OCI-M2 (cell line): ENCODE data around the gene WASL.
A peak's percentile ranks its signal among the peaks of the same experiment; 100 is the strongest.
"Not testable (repeated sequence)": the region's sequence is repeated elsewhere in the genome, so short reads cannot be mapped to it uniquely, and the experiment has no call there.

Experiments
- DNase-seq: peaks from one replicate; lab custom pipeline; 2025; ENCODE audit not compliant: unreplicated experiment; lab: John Stamatoyannopoulos, UW

WASL gene

DNA sequence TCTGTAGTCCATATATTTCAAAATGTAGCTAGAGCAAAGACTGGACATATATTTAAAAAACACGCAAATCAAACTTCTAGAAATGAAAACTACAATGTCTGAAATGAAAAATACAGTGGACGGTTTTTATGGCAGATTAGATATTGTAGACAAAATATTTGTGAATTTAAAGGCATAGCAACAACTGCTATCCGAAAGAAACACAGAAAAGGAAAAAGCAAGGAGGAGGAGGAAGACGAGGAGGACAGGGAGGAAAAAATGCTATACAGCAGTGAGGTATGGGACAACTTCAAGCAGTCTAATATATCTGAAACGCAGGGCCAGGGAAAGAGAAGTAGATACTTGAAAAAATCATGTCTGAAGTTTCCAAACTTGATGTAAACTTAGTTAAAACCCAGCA, 13.3 kb downstream of the WASL start:
- no peak for DNase-seq

- DNase-seq, result no peak
These were observed 14.3 kb downstream of the WASL start for GRCh38 chr7:123734498-123734897.

DNA sequence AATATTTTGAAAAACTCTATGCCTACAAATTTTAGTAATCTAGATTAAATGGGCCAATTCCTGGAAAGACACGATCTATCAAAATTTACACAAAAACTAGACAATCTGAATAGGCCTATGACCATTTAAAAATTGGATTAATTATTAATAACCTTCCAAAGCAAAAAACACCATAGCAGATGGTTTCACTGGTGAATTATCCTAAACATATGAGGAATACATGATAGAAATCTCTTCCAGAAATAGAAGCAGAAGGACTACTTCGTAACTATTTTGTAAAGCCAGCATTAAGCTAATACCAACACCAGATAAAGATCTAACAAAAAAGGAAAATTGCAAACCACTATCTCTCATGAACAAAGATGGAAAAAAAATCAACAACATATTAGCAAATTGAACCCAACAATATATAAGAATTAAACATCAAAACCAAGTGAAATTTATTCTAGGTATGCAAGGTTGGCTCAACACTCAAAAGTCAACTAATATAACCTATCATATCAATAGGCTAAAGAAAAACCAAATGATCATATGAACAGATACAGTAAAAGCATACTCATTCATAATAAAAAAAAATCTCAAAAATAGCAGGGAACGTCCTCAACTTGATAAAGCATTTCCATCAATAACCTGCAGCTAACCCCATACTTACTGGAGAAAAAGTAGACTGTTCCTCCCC, 16.3 kb downstream of the WASL start:
- DNase-seq, result no peak

- no peak for DNase-seq
These were observed 19.6 kb downstream of the WASL start for GRCh38 chr7:123729218-123729578.

DNA sequence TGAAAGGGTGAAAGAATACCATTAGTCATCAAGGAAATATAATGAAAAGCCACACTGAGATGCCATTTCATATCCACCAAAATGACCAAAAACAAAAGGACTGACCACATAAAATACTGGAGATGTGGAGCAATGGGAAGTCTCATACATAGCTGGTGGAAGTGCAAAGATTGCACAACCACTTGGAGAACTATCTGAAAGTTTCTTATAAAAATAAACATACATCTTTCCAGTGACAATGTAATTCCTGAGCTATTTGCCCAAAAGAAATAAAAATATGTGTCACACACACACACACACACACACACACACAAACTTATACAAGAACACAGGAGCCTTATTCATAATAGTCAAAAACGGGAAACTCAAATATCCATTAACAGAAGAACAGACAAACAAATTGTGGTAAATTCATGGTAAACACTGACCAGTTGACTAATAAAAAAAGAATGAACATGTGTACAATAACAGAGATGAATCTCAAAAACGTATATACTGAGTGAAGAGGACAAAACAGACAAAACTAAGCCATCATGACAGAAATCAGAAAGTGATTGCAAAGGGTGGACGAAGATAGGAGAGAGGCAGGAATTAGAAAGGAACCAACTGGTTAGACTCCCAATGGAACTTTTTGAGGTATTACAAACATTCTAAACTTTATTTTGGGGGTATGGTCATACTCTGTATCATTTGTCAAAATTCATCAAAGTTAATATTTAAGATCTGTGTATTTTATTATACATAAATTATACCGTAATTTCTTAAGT, 21.5 kb downstream of the WASL start:
- DNase-seq, result no peak

DNA sequence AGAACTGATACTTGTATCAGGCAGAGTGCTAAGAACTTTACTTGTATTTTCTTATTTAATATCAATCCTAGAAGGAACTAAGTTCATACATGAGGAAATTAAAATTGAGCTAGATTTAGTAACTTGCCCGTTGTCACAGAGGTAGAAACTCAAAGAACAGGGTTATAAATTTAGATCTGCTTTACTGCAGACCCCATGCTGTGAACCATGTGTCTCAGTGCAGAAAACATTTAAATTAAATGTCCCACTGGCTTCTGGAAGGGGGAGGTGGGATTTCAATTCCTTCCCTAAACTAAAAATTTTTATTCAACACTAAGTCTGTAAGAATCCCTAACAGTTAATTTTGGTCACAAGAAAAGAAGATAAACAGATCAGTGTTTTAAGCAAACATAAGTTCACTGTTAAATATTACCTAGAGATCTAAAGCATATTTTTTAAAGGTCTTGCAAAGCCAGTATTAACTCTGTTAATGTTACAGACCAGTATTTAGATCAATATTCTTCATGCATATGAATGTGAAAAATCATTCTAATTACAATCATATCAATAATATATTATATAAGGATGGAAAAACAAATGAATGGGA, 23.1 kb downstream of the WASL start:
- no peak for DNase-seq

DNA sequence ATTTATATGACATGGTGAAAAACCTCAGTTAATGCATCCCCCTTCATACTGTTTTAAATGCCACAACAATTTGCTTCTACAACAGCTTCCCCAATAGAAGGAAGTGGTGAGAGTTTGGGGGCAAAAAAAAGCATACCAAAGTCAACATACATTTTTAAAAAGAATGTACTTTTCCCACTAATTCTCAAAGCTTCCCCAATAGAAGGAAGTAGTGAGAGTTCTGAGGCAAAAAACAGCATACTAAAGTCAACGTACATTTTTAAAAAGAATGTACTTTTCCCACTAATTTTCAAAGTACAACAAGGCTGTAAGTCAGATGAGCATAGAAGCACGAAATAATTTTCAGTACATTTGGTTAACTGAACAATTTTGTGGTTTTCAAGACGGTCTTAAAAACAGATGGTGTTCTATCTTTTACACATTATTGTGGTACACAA, 24.0 kb downstream of the WASL start:
- no peak for DNase-seq

DNA sequence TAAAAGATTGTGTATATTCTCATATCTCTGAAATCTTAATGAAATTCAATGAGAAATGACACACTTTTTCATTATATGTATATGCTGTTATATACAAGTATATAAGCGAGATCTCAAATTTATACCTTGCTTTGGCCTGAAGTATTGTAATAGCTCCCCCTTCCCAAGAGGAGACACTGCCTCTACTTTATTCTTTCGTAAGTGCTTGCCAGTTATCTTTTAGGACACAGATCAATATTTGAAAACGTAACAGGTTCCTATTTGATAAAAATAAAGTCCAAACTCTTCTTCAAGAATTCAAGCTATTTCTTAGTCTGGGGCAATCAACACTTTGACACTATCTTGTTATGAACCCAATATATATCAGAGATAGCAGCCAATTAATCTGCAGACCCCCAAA, 24.9 kb downstream of the WASL start:
- DNase-seq, result no peak

- not testable (repeated sequence) for DNase-seq
These were observed 28.3 kb downstream of the WASL start for GRCh38 chr7:123720527-123720926.

DNA sequence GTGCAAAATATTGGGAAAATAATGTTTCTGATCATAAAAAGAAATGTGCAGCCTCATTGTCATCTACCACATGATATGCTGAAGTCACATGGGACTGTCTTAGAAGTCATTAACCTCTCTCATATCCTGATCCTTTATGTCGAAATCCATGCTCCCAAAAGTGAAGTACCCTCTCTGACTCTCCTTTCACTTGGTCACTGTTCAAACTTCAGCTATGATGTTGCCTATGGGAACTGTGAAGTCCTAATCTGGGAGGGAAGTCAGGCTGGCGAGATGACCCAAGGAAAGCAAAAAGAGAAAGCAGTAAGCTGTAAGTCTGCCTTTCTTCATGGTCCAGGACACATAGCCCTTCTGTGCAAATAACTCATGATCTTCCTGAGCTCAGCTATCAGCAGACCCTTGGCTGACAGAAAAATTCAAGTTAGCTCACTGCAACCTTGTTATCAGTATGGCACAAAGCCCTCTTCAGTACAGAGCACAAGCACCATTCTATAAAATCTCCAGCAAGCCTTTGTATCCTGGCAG, 29.5 kb downstream of the WASL start:
- peak; percentile 31 for DNase-seq

GRCh38 chr7:123718773-123719172, 30.0 kb downstream of the WASL start:
- DNase-seq, result no peak

DNA sequence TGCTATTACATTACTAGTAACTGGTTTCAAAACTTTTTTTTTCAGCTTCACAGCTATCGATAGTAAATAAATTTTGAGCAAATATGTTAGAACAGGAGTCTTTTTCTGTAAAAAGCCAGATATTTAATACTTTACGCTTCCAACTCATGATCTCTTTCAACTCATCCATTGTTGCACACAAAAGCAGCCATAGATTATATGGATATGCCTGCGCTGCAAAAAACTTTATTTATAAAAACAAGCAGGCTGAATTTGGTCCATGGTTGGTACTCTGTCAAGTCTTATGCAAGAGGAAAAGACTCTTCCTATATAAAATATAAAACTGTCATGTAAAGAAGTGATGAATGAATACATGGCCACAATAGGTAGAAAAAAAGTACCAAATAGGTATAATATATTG, 31.1 kb downstream of the WASL start:
- no peak for DNase-seq

- no peak for DNase-seq
These were observed 31.9 kb downstream of the WASL start for GRCh38 chr7:123716877-123717276.

DNA sequence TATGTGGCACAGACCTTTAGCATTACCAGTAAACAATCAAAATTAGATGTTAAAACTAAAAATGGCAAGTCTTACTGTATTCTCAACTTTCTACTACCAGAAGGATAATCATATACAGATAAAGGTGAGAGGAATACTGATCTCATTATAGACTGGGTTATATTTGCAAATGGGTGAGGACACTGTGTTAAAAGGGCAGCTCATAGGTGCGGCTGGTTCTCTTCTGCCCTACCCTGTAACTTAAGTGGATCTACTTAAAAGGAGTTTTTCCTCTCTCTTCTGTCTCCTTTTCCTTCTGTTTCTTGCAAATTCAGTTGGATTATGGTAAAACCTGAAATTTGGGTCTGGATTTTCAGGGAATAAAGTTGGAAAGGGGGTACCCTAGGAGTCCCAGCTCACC, 33.0 kb downstream of the WASL start:
- DNase-seq, result no peak

DNA sequence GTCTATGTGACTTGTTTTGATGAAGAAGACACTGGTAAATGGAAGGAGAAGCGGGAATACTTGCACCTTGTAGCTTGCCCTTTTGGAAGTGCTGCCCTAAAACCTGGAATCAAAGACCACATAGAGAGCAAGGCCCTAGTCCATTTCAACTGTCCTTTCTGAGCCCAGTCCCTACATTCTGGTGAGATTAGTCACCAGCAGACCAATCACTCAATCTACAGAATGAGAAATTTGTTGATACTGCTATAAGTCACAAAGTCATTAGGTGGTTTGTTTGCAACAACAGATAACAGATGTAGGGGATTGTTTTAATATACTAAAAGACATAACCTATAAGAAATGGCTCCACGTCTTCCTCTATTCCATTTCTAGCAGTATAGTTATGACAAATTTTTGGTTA, 33.6 kb downstream of the WASL start:
- DNase-seq, result no peak

- no peak for DNase-seq
These were observed 34.3 kb downstream of the WASL start for GRCh38 chr7:123714296-123715080.

DNA sequence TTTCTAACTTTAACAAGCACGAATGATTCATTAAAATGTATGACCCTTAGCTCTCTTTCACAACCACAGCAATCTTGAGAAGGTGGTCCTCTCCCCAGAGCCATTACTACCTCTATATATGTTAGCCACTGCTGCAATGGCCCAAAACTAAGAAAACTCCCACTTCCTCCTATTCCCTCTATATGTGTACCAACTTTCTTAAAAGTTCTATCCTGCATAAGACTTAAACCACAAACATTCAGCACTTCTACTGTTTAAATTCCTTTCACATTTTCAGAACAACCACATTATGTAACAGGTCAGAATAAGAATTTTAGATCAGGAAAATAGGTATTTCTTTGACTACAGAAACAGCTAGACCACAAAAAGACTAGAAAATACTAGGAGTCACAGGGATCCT, 36.2 kb downstream of the WASL start:
- DNase-seq, result no peak

- no peak for DNase-seq
These were observed 36.9 kb downstream of the WASL start for GRCh38 chr7:123711832-123712293.

GRCh38 chr7:123710683-123711082, 38.1 kb downstream of the WASL start:
- DNase-seq, result no peak

DNA sequence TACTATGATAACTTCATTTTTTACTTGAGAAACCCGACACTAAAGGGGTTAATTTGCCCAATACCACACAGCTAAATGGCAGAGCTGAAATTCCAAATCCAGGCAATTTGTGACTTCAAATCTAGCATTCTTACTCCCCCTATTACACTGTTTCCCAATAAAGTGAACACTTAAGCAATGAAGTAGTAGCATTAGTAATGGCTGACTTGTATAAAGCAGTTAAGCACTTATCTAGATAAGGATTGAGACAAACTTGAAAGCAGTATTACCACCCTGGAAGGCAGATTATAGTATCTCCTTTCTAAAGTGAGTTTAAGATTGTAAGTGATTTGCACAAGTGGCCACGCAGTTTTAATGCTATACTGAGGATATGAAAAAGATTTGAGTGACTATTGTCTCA, 39.3 kb downstream of the WASL start:
- no peak for DNase-seq

DNA sequence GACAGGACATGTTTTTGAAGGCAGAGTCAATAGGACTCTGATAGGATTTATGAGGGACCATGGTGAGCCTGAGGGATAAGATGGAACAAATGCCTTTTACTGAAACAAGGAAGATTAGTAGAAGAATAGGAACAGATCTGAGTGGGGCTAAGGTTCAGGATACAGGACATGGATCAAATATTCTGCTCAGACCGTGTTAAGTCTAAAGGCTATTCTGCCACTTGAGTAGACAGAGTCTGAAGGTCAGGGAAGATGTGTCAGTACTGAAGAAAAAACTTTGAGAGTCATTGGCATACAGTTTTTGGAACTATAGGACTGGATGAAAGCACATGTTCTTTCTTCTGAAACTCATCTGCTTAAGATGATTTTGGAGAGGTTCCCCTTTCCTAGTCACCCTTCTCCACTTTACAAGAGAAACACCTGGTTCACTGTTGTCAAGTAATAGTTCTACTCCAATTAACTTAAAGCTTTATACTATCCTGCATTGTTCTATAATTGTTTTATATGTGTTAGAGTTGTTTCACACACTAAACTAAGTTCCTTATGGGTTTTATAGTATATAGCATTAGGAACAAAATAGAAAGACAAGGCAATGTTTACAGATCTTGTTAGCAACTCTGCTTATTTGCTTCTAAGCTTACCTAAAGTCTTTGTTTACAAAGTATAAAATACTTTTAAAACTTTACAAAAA, 43.4 kb downstream of the WASL start:
- DNase-seq, result no peak
